Tibial nerve (tissue), 4 donors: ENCODE data around the gene COX8A. TPM values are rescaled to one million over a fixed set of nuclear protein-coding genes. Genes with fewer than 3 reads are reported as not detected.
A peak's percentile ranks its signal among the peaks of the same experiment; 100 is the strongest.

Experiments used
- DNase-seq, 2 donors: peaks; one replicate each; pipeline ENCODE4 v3.0.0-alpha.2; 2019; ENCODE audit warnings: low spot score in 2 of 2
- H3K27ac ChIP-seq, 4 donors: fragments of 200-600 bp; sonication (generic) in 3 of 4; one replicate each; pipeline ENCODE4 v1.5.1; 2017 to 2019; ENCODE audit warnings: mild to moderate bottlenecking in 1 of 4
- H3K27me3 ChIP-seq, 2 donors: fragments of 200-600 bp; sonication (generic) in 1 of 2; one replicate each; pipeline versions ENCODE4 v1.5.1 to v1.6.0; 2017 to 2019
- H3K36me3 ChIP-seq, 3 donors: fragments of 200-600 bp; sonication (generic); one replicate each; pipeline ENCODE4 v1.5.1; 2018 to 2019
- H3K4me1 ChIP-seq, 4 donors: fragments of 200-600 bp; sonication (generic) in 3 of 4; one replicate each; pipeline ENCODE4 v1.5.1; 2017 to 2019
- H3K4me3 ChIP-seq, 4 donors: fragments of 200-600 bp; sonication (generic) in 3 of 4; one replicate each; pipeline ENCODE4 v1.5.1; 2017 to 2019; ENCODE audit warnings: mild to moderate bottlenecking in 1 of 4, moderate library complexity in 1 of 4
- H3K9me3 ChIP-seq, 4 donors: fragments of 200-600 bp; sonication (generic) in 3 of 4; one replicate each; pipeline ENCODE4 v1.5.1; 2017 to 2019
- CTCF ChIP-seq, 5 experiments: fragments of 200-600 bp in 3 of 5; fragments of 450-650 bp in 2 of 5; sonication (generic) in 3 of 5; IDR thresholded peaks; one replicate each; pipeline ENCODE4 v1.5.1; 2016 to 2019; ENCODE audit warnings: antibody characterized with exemption in 5 of 5, mild to moderate bottlenecking in 3 of 5, moderate library complexity in 2 of 5
- EP300 ChIP-seq, 2 donors: sonication (generic); formaldehyde crosslinking; IDR thresholded peaks; one replicate each; pipeline ENCODE4 v1.6.1; 2017; ENCODE audit warnings: antibody characterized with exemption in 2 of 2, mild to moderate bottlenecking in 1 of 2
- POLR2A ChIP-seq, 2 donors: fragments of 450-650 bp; IDR thresholded peaks; one replicate each; pipeline ENCODE4 v1.6.1; 2017; ENCODE audit warnings: antibody characterized with exemption in 2 of 2, mild to moderate bottlenecking in 2 of 2, moderate library complexity in 2 of 2
- WGBS, 2 donors: methylation state at CpG; one replicate each; pipeline ENCODE4 v1.1.5; 2018; 5-methylcytosine and 5-hydroxymethylcytosine counted together
- total RNA-seq, 4 donors: library from RNA; depleted of rRNA; stranded (reverse); fragments of >200 nt; gene quantifications; one replicate each; pipeline ENCODE4 v1.1.0, GENCODE V29; 2016

COX8A gene
- total RNA-seq, 4 donors from 2014 or later: 337 to 421 (median 383) TPM

DNA sequence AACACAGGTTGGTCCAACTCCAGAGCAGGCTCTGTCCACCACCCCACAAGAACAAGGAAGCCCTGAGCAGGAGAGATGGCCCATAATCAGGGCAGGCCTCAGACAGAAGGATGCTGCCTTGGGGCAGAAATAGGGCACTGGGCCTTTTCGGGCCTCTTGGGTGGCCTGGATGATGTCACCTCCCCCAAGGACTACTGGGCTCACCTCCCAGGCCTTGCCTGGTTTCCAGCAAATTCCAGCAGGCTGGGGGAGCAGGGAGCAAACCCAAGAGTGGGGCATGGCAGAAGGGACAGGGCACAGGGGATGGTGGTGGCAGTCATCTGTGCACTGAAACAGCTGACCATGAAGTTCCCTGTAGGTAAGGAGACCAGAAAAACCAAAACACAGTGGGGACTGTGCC lies 41.0 kb upstream of the COX8A start:
- H3K27ac ChIP-seq: no peak overlapping the region
- no peak for TF ChIP-seq POLR2A (IDR thresholded peaks at IDR 0.05)
- no peak for TF ChIP-seq EP300 (IDR thresholded peaks at IDR 0.05)
- TF ChIP-seq CTCF (IDR thresholded peaks at IDR 0.05): no peak
- WGBS, 2 donors: 73 to 75% methylated on average over 1 of the region's 1 CpG

GRCh38 chr11:63937713-63938478 lies 36.5 kb upstream of the COX8A start:
- peaks cover 0 to 22% (median 5%) of the 10 kb centered on the region in 4 donors for H3K4me1 ChIP-seq
- peak overlapping the region; percentile 43 to 70 (median 64) for H3K4me3 ChIP-seq
- no peaks in the 10 kb centered on the region for H3K27me3 ChIP-seq
- H3K9me3 ChIP-seq: no peaks in the 10 kb centered on the region
- WGBS, 2 donors: 30 to 31% methylated on average over 30 of the region's 30 CpGs
- H3K36me3 ChIP-seq: no peaks in the 10 kb centered on the region
- H3K27ac ChIP-seq: peak overlapping the region in 3 of 4 donors; percentile 68 to 74 (median 68)
- no peak for DNase-seq
- no peak for TF ChIP-seq POLR2A (IDR thresholded peaks at IDR 0.05)
- no peak for TF ChIP-seq CTCF (IDR thresholded peaks at IDR 0.05)
- no peak for TF ChIP-seq EP300 (IDR thresholded peaks at IDR 0.05)

More for the DNA sequence above, 41.0 kb upstream of the COX8A start:
- no peaks in the 10 kb centered on the region for H3K27me3 ChIP-seq
- no peak for DNase-seq
- H3K4me1 ChIP-seq: peaks cover 0 to 6% (median 0%) of the 10 kb centered on the region in 4 donors
- no peak overlapping the region for H3K4me3 ChIP-seq
- H3K9me3 ChIP-seq: no peaks in the 10 kb centered on the region
- no peaks in the 10 kb centered on the region for H3K36me3 ChIP-seq

DNA sequence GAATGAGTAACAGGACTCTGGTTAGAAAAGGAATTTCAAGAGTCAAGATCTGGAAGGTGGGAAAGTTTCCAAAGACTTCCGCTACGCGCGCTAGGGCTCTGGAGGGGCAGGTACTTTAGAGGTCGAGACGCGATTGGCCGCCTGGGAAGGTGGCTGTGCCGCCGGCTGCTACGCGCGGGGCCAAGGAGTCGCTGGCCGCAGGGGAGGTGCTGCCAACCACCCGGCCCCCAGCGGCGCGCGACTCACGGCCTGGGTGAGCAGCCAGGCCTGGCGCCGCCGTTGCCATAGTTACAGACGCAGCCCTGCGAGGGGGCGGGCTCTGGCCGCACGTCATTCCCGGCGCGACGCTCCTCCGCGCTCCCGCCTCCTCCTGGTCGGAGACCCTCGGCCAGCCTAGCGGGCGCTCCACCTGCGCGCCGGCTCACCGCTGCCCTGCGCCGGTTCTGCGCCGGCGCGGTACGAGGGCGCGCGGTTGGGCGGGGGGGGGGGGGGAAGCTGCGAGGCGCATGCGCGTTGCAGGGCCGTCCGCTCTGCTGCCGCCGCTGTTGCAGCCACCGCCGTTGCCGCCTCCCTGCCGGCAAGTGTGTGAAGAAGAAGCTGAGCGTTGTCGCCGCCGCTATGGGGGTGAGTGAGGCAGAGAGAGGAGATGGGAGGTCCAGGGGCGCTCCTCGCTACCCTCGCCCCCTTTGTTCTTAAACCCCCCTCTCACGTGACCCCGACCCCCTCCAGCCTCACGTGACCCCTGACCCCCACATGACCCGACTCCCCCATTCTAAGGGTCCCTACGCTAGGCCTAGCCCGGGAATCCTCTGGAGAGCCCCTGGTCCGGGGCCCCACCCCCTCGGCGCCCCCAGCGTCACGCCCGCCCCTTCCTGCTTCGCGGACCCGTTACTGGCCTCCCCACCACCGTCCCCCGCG lies 35.7 kb upstream of the COX8A start, which contains the start of gene NAA40:
NAA40 (plus strand) TSS at position 524 of the 918 bp plus-strand sequence; CDS start at position 619, 95 bp downstream.
- WGBS, 2 donors: 1% methylated on average over 38 to 72 of the region's 92 CpGs
- DNase-seq: peak; percentile 62 to 65
- Histone ChIP-seq H3K27me3 (no peaks in the 10 kb centered on the region), H3K27ac (peak within 1 kb of the TSS; percentile 38 to 74 (median 68)), H3K4me1 (peaks cover 0 to 22% (median 5%) of the 10 kb centered on the region in 4 donors), H3K36me3 (no peaks in the 10 kb centered on the region), H3K9me3 (no peaks in the 10 kb centered on the region), H3K4me3 (peak within 1 kb of the TSS; percentile 43 to 70 (median 64))
- peak in 1 of 2 donors; percentile 29 for TF ChIP-seq POLR2A (IDR thresholded peaks at IDR 0.05)
- peak in 1 of 2 donors; percentile 45 for TF ChIP-seq EP300 (IDR thresholded peaks at IDR 0.05)
- TF ChIP-seq CTCF (IDR thresholded peaks at IDR 0.05): peak in 2 of 5 experiments; percentile 25 to 51

- 7 to 8% methylated on average over 19 to 26 of the region's 26 CpGs for WGBS, 2 donors
- no peak for TF ChIP-seq CTCF (IDR thresholded peaks at IDR 0.05)
- no peak for TF ChIP-seq EP300 (IDR thresholded peaks at IDR 0.05)
- TF ChIP-seq POLR2A (IDR thresholded peaks at IDR 0.05): no peak
- Histone ChIP-seq H3K4me1 (peaks cover 0 to 22% (median 5%) of the 10 kb centered on the region in 4 donors), H3K27me3 (no peaks in the 10 kb centered on the region), H3K36me3 (no peaks in the 10 kb centered on the region), H3K4me3 (peak overlapping the region; percentile 43 to 70 (median 64)), H3K9me3 (no peaks in the 10 kb centered on the region), H3K27ac (peak overlapping the region; percentile 38 to 74 (median 68))
- DNase-seq: no peak
Measured at GRCh38 chr11:63939397-63939891, 35.0 kb upstream of the COX8A start.
